Activated naive CD8-positive, alpha-beta T cell treated with anti-CD3 and anti-CD28 coated beads for 36 hours (primary cell): ENCODE results near the gene MPV17. TPM values are rescaled to one million over a fixed set of nuclear protein-coding genes. Genes with fewer than 3 reads are reported as not detected.
"Not testable (repeated sequence)": the region's sequence is repeated elsewhere in the genome, so short reads cannot be mapped to it uniquely, and the experiment has no call there.

ENCODE experiments used
- DNase-seq: peaks from one replicate; pipeline ENCODE4 v3.0.0; 2021
- H3K27ac Mint-ChIP-seq: one replicate; pipeline ENCODE4 v1.8.0; 2022; ENCODE audit warnings: mild to moderate bottlenecking, moderate library complexity, mixed read lengths
- H3K27me3 Mint-ChIP-seq: one replicate; pipeline ENCODE4 v1.8.0; 2022; ENCODE audit warnings: mild to moderate bottlenecking, mixed read lengths
- H3K36me3 Mint-ChIP-seq: one replicate; pipeline ENCODE4 v1.8.0; 2021; ENCODE audit warnings: mild to moderate bottlenecking, mixed read lengths
- H3K4me1 Mint-ChIP-seq: one replicate; pipeline ENCODE4 v1.8.0; 2021; ENCODE audit warnings: mixed read lengths
- H3K4me3 Mint-ChIP-seq: one replicate; pipeline ENCODE4 v1.8.0; 2022; ENCODE audit warnings: mild to moderate bottlenecking, moderate library complexity, mixed read lengths
- H3K9me3 Mint-ChIP-seq: one replicate; pipeline ENCODE4 v1.8.0; 2022; ENCODE audit warnings: mixed read lengths
- total RNA-seq, 2 experiments: library from RNA; stranded (reverse); gene quantifications; one replicate each; pipeline ENCODE4 v1.2.3, GENCODE V29; 2021

The MPV17 gene
- total RNA-seq, 2 experiments from 2014 or later, result 84.4 to 87.8 TPM

GRCh38 chr2:27308359-27308881, 14.5 kb downstream of the MPV17 start, which contains the start of gene UCN:
Gene UCN (minus strand): TSS chr2:27308445. CDS start chr2:27307895, 550 bp downstream.
- H3K4me3 Mint-ChIP-seq, result peak within 1 kb of the TSS; percentile 34
- no peaks in the 10 kb centered on the region for H3K9me3 Mint-ChIP-seq
- H3K27me3 Mint-ChIP-seq, result peaks cover 22% of the 10 kb centered on the region
- no peak within 1 kb of the TSS for H3K27ac Mint-ChIP-seq
- peaks cover 20% of the 10 kb centered on the region for H3K36me3 Mint-ChIP-seq
- no peak for DNase-seq
- H3K4me1 Mint-ChIP-seq, result peaks cover 4% of the 10 kb centered on the region

- H3K27me3 Mint-ChIP-seq, result peaks cover 22% of the 10 kb centered on the region
- no peak for DNase-seq
- H3K27ac Mint-ChIP-seq, result no peak overlapping the region
- H3K9me3 Mint-ChIP-seq, result no peaks in the 10 kb centered on the region
- H3K36me3 Mint-ChIP-seq, result peaks cover 20% of the 10 kb centered on the region
- peaks cover 9% of the 10 kb centered on the region for H3K4me1 Mint-ChIP-seq
- H3K4me3 Mint-ChIP-seq, result no peak overlapping the region
Measured at GRCh38 chr2:27307545-27308358, 15.1 kb downstream of the MPV17 start.

- DNase-seq, result no peak
- Mint-ChIP-seq H3K27me3 (peaks cover 22% of the 10 kb centered on the region), H3K4me3 (peak overlapping the region; percentile 34), H3K4me1 (peaks cover 10% of the 10 kb centered on the region), H3K27ac (no peak overlapping the region), H3K9me3 (no peaks in the 10 kb centered on the region), H3K36me3 (peaks cover 18% of the 10 kb centered on the region)
Measured at GRCh38 chr2:27307287-27307544, 15.7 kb downstream of the MPV17 start.

GRCh38 chr2:27306573-27307286, 16.2 kb downstream of the MPV17 start:
- Mint-ChIP-seq H3K4me1 (peaks cover 10% of the 10 kb centered on the region), H3K27me3 (peaks cover 22% of the 10 kb centered on the region), H3K9me3 (no peaks in the 10 kb centered on the region), H3K27ac (no peak overlapping the region), H3K36me3 (peaks cover 18% of the 10 kb centered on the region), H3K4me3 (peak overlapping the region; percentile 48)
- DNase-seq, result peak; percentile 56

GRCh38 chr2:27306136-27306535, 16.8 kb downstream of the MPV17 start:
- H3K36me3 Mint-ChIP-seq, result peaks cover 14% of the 10 kb centered on the region
- peak overlapping the region; percentile 48 for H3K4me3 Mint-ChIP-seq
- H3K27me3 Mint-ChIP-seq, result peaks cover 22% of the 10 kb centered on the region
- peaks cover 10% of the 10 kb centered on the region for H3K4me1 Mint-ChIP-seq
- H3K9me3 Mint-ChIP-seq, result no peaks in the 10 kb centered on the region
- no peak for DNase-seq
- no peak overlapping the region for H3K27ac Mint-ChIP-seq

- no peaks in the 10 kb centered on the region for H3K9me3 Mint-ChIP-seq
- H3K27ac Mint-ChIP-seq, result no peak overlapping the region
- H3K4me3 Mint-ChIP-seq, result no peak overlapping the region
- peaks cover 22% of the 10 kb centered on the region for H3K27me3 Mint-ChIP-seq
- DNase-seq, result no peak
- peaks cover 10% of the 10 kb centered on the region for H3K4me1 Mint-ChIP-seq
- peaks cover 12% of the 10 kb centered on the region for H3K36me3 Mint-ChIP-seq
Measured at GRCh38 chr2:27305516-27305915, 17.4 kb downstream of the MPV17 start.

- H3K27ac Mint-ChIP-seq, result no peak overlapping the region
- no peaks in the 10 kb centered on the region for H3K9me3 Mint-ChIP-seq
- peaks cover 22% of the 10 kb centered on the region for H3K27me3 Mint-ChIP-seq
- no peak overlapping the region for H3K4me3 Mint-ChIP-seq
- DNase-seq, result no peak
- H3K36me3 Mint-ChIP-seq, result peaks cover 10% of the 10 kb centered on the region
- H3K4me1 Mint-ChIP-seq, result peaks cover 10% of the 10 kb centered on the region
Measured at GRCh38 chr2:27304488-27305240, 18.2 kb downstream of the MPV17 start.

- Mint-ChIP-seq H3K36me3 (no peaks in the 10 kb centered on the region), H3K4me1 (peaks cover 10% of the 10 kb centered on the region), H3K27ac (no peak overlapping the region), H3K27me3 (peaks cover 22% of the 10 kb centered on the region), H3K4me3 (peak overlapping the region; percentile 67), H3K9me3 (no peaks in the 10 kb centered on the region)
- DNase-seq, result peak; percentile 36
Measured at GRCh38 chr2:27303093-27304025, 19.5 kb downstream of the MPV17 start.

GRCh38 chr2:27300606-27301005, 22.3 kb downstream of the MPV17 start:
- not testable (repeated sequence) for H3K4me1 Mint-ChIP-seq, H3K9me3 Mint-ChIP-seq, DNase-seq, H3K27ac Mint-ChIP-seq, H3K4me3 Mint-ChIP-seq, H3K36me3 Mint-ChIP-seq
- H3K27me3 Mint-ChIP-seq, result peaks cover 16% of the 10 kb centered on the region

GRCh38 chr2:27298391-27299080, 24.4 kb downstream of the MPV17 start:
- no peak overlapping the region for H3K27ac Mint-ChIP-seq
- H3K9me3 Mint-ChIP-seq, result no peaks in the 10 kb centered on the region
- no peak for DNase-seq
- peaks cover 6% of the 10 kb centered on the region for H3K4me1 Mint-ChIP-seq
- peaks cover 3% of the 10 kb centered on the region for H3K27me3 Mint-ChIP-seq
- no peaks in the 10 kb centered on the region for H3K36me3 Mint-ChIP-seq
- no peak overlapping the region for H3K4me3 Mint-ChIP-seq

- no peak for DNase-seq
- Mint-ChIP-seq H3K4me1 (no peaks in the 10 kb centered on the region), H3K27me3 (peaks cover 13% of the 10 kb centered on the region), H3K4me3 (no peak overlapping the region), H3K36me3 (no peaks in the 10 kb centered on the region), H3K9me3 (no peaks in the 10 kb centered on the region), H3K27ac (no peak overlapping the region)
Measured at GRCh38 chr2:27297195-27297594, 25.7 kb downstream of the MPV17 start.

GRCh38 chr2:27296481-27296880, 26.4 kb downstream of the MPV17 start:
- no peak for DNase-seq
- Mint-ChIP-seq H3K9me3 (no peaks in the 10 kb centered on the region), H3K27me3 (peaks cover 13% of the 10 kb centered on the region), H3K4me3 (no peak overlapping the region), H3K36me3 (no peaks in the 10 kb centered on the region), H3K27ac (no peak overlapping the region), H3K4me1 (no peaks in the 10 kb centered on the region)

GRCh38 chr2:27294928-27295327, 28.0 kb downstream of the MPV17 start:
- H3K36me3 Mint-ChIP-seq, result no peaks in the 10 kb centered on the region
- H3K27me3 Mint-ChIP-seq, result peaks cover 13% of the 10 kb centered on the region
- H3K27ac Mint-ChIP-seq, result no peak overlapping the region
- no peak overlapping the region for H3K4me3 Mint-ChIP-seq
- DNase-seq, result no peak
- H3K9me3 Mint-ChIP-seq, result no peaks in the 10 kb centered on the region
- no peaks in the 10 kb centered on the region for H3K4me1 Mint-ChIP-seq

- Mint-ChIP-seq H3K4me1 (no peaks in the 10 kb centered on the region), H3K27me3 (peaks cover 13% of the 10 kb centered on the region), H3K9me3 (no peaks in the 10 kb centered on the region), H3K36me3 (no peaks in the 10 kb centered on the region), H3K27ac (no peak overlapping the region), H3K4me3 (no peak overlapping the region)
- no peak for DNase-seq
Measured at GRCh38 chr2:27291865-27292264, 31.0 kb downstream of the MPV17 start.
